ENCODE measurements around the gene LBX1. TPM values are rescaled to one million over a fixed set of nuclear protein-coding genes. Genes with fewer than 3 reads are reported as not detected.

The LBX1 gene
- total and polyA plus RNA-seq, 2 of the 4 experiments (the other 2 are of a cell fraction), result not detected

DNA sequence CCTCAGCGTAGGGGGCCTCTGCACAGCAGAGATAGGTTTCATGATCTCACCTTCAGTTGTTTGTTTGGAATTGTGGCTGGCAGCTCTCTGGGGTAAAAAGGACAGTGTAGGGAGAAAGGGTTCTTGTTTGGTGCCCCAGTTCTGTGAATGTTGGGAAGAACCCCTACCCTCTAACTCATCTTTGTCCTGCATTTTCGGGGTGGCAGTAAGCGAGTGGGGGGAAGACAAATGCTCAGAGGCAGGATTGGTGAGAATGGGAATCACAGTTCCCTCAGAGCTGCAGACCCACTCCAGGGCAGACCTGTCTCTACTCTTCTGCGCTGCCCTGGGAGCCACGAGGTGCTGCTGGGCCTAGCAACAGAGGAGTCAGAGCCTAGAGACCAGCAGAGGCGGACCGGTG is 1.8 kb upstream of the LBX1 start:
- Histone ChIP-seq H4K91ac (ENCODE audit: insufficient read depth, low read depth, low read length) (no peak overlapping the region), H3K18ac (ENCODE audit: low read depth, low read length) (no peak overlapping the region), H3K79me1 (ENCODE audit: low read depth in 1 of 2, low read length in 2 of 2) (no peaks in the 10 kb centered on the region), H2BK15ac (ENCODE audit: low read depth, low read length) (no peak overlapping the region), H3K4me2 (ENCODE audit: low read depth, low read length) (no peak overlapping the region), H3K4ac (ENCODE audit: low read depth, low read length) (no peak overlapping the region), H4K8ac (ENCODE audit: low read depth in 2 of 2, low read length in 2 of 2) (no peak overlapping the region), H3K4me1 (ENCODE audit: control insufficient read depth, insufficient read depth, low read length) (peaks cover 1% of the 10 kb centered on the region; the same call in 1 of the 2 replicates), H3K27me3 (ENCODE audit: control insufficient read depth, insufficient read depth, low read length) (peaks cover 97% of the 10 kb centered on the region), H2AK9ac (replicated peaks; ENCODE audit: low read depth, low read length, poor library complexity) (no peak overlapping the region), H2BK20ac (ENCODE audit: low read depth, low read length) (no peak overlapping the region), H3K23ac (ENCODE audit: low read depth, low read length) (no peak overlapping the region), H4K5ac (ENCODE audit: low read depth, low read length) (no peak overlapping the region), H3K36me3 (ENCODE audit: control insufficient read depth, insufficient read depth, low read length) (no peaks in the 10 kb centered on the region), H3K27ac (ENCODE audit: insufficient read depth, low read length) (no peak overlapping the region), H3K9me1 (ENCODE audit: insufficient read depth, low read length) (no peaks in the 10 kb centered on the region; the same call in 1 of the 2 replicates), H2BK5ac (ENCODE audit: low read depth, low read length, poor library complexity, severe bottlenecking) (no peak overlapping the region), H2AFZ (replicated peaks; ENCODE audit: low read length, poor library complexity) (no peak overlapping the region), H3K56ac (ENCODE audit: extremely low read depth, insufficient read depth, low read length) (no peak overlapping the region), H3K14ac (replicated peaks; ENCODE audit: low read depth, low read length) (no peak overlapping the region), H2AK5ac (ENCODE audit: low read depth, low read length) (no peak overlapping the region), H4K20me1 (ENCODE audit: insufficient read depth, low read length) (peaks cover 16% of the 10 kb centered on the region), H3K9ac (ENCODE audit: low read depth, low read length) (no peak overlapping the region), H3K9me3 (ENCODE audit: control insufficient read depth, insufficient read depth, low read length) (peaks cover 5% of the 10 kb centered on the region; the same call in 1 of the 2 replicates), H3K4me3 (ENCODE audit: insufficient read depth, low read depth, low read length) (no peak overlapping the region), H2BK120ac (ENCODE audit: low read depth, low read length) (no peak overlapping the region)
- BruUV-seq (replicated peaks), result no TSS peak
- ATAC-seq (ENCODE audit: low read depth), result no peak
- dilution Hi-C loops (cut with HindIII; ENCODE audit: low sequenced_read_pairs, unreplicated experiment), result no loop called here
- no CpG with 5 or more reads among the region's 7 CpGs for WGBS, 2 experiments (ENCODE audit: extremely low coverage in 2 of 2, insufficient read length in 1 of 2)
- POLR2A ChIA-PET (ENCODE audit: unreplicated experiment), result no interaction called here
- TF ChIP-seq NFE2L2 (IDR thresholded peaks at IDR 0.05; ENCODE audit: low read depth, low read length) (no peak), MAZ (IDR thresholded peaks at IDR 0.05; ENCODE audit: borderline replicate concordance, low read depth, low read length) (no peak)
- no peak for DNase-seq
- CTCF ChIA-PET, result no interaction called here
- intact Hi-C loops (cut with micrococcal nuclease), result no loop called here
- in situ Hi-C loops (cut with MboI; ENCODE audit: low sequenced_read_pairs), result no loop called here

Measured in IMR-90 (cell line).